C4-2B (cell line): ENCODE results near the gene SORCS2.

Experiments used
- H3K27ac ChIP-seq: fragments of 450-650 bp; 2 replicates; pipeline ENCODE4 v1.5.1; 2017
- ZFX ChIP-seq: fragments of 450-650 bp; IDR thresholded peaks from 2 replicates; pipeline ENCODE4 v1.6.1; 2017
- TF ChIP-seq, protein P1 (sequence below): fragments of 450-650 bp; conservative IDR thresholded peaks from 2 replicates; pipeline ENCODE4 v1.5.1; 2017; ENCODE audit warnings: mild to moderate bottlenecking

The SORCS2 gene

DNA sequence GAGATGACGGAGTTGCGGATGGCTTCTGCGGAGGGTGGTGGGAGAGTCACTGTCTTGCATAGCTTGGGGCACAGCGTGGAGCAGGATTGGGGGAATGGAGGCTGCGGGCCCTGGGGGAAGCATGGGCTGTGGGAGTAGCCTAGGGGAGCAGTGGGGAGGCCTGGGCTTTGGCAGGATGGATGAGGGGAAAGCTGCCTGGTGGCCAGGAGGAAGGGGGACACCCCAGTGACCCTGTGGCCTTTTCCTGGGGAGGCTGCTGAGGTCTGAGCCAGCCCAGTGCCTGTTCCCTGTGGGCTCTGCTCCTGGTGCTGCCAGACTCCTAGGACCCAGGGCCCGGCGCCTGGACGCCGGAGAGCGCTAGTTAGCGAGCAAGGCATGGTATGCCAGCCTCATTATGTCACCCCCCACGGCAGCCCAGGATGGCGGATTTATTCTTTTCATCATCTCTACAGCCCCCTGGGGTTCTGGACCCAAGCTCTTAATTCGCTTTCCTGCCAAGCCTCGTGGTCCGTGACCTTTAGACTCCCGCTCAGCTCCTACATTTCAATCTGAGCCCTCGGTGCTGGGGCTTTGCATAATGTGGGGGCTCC is 39.8 kb downstream of the SORCS2 start:
- H3K27ac ChIP-seq = no peak overlapping the region
- no peak for TF ChIP-seq ZFX
- TF ChIP-seq, protein P1, sequence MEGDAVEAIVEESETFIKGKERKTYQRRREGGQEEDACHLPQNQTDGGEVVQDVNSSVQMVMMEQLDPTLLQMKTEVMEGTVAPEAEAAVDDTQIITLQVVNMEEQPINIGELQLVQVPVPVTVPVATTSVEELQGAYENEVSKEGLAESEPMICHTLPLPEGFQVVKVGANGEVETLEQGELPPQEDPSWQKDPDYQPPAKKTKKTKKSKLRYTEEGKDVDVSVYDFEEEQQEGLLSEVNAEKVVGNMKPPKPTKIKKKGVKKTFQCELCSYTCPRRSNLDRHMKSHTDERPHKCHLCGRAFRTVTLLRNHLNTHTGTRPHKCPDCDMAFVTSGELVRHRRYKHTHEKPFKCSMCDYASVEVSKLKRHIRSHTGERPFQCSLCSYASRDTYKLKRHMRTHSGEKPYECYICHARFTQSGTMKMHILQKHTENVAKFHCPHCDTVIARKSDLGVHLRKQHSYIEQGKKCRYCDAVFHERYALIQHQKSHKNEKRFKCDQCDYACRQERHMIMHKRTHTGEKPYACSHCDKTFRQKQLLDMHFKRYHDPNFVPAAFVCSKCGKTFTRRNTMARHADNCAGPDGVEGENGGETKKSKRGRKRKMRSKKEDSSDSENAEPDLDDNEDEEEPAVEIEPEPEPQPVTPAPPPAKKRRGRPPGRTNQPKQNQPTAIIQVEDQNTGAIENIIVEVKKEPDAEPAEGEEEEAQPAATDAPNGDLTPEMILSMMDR = no peak

DNA sequence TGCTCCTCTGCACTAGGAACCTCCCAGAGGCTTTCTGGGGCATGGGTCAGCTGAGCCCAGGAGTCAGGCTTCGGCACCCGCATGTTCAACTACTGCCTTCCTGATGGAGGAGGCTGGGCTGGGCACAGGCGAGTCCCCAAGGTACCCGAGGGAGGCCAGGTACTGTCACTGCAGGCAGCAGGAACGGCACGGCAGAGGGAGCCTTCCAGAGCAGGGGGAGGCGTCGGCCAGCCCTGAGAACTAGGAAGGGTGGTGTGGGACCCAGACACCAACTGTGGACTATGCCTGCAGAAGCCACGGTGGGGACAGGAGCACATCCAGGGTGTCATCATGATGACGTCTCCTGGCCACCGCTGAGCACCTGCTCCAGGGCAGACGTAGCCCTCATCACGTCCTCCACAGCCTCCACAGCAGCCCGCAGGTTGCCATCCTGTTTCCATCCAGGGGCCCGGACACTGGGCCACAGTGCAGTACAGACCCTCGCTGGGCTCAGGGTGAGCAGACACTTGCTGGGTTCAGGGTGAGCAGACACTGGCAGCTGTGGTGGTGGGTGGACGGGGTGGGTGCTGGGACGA is 40.8 kb downstream of the SORCS2 start:
- H3K27ac ChIP-seq = no peak overlapping the region
- no peak for TF ChIP-seq ZFX
- TF ChIP-seq, protein P1 = no peak

DNA sequence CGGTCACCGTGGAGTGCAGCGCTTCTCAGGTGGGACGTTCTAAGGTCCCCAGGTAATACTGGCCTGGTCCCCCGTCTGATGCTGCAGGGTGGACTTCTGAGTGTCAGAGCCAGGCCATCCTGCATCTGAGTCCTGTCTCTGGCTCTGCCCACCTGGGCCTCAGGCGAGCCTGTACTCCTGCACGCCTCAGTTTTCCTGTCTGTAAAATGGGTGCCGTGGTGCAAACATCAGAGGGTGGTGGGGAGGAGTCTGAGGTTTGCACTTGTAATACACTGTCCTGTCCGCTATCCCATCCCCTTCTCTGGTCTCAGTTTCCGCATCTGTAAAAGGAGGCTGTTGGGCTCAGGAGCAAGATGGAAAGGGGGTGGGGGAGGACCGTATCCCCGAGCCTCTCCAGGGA is 41.3 kb downstream of the SORCS2 start:
- TF ChIP-seq, protein P1 = no peak
- TF ChIP-seq ZFX = no peak

DNA sequence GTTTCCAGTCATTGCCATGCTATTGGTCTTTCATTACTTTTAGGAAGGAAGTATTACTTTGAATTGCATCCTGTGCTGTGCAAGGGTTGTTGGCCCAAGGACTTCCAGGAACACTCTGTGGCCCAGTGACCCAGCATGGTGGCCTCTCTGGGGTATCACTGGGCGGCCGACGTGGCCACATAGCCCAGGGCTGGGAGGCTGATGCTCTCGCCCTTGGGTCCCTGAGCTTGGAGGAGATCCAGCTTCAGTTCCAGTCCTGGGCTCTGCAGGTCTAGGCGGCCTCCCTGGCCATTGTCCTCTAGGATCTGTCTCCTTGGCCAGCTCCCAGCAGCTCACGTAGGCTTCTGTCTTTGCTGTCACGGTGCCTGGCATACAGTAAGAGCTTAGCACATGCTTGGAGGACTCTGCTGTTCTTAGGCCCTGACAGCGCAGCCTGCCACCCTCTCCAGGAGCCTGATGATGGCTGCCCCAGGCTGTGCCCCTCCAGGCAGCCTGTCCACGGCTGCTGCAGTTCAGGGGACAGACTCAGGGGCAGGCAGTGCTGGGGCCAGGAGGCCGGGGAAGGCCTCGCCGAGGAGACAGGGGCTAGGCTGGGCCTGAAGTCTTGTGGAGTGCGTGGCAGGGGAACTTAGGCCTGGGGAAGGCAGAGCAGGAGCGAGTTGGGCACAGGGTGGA is 42.2 kb downstream of the SORCS2 start:
- no peak overlapping the region for H3K27ac ChIP-seq
- TF ChIP-seq, protein P1 = no peak
- TF ChIP-seq ZFX = no peak

More for the DNA sequence above, 41.3 kb downstream of the SORCS2 start:
- H3K27ac ChIP-seq = no peak overlapping the region

DNA sequence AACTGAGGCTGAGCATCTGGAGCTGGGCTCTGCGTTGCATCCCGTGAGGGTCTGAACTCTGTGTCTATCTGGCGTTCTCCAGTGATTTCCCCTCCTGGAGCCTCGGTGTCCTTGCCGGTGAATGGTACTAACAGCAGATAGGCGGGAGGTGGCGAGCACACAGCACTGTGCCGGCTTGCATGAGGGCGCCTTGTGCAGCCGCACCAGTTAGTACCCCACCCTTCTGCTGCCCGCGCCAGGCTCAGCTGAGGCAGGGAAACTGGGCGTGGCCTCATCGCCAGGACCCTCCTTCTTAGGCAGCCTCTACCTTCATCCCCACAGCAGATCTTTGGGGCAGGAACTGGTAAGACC is 42.7 kb downstream of the SORCS2 start:
- no peak for TF ChIP-seq ZFX
- no peak overlapping the region for H3K27ac ChIP-seq

DNA sequence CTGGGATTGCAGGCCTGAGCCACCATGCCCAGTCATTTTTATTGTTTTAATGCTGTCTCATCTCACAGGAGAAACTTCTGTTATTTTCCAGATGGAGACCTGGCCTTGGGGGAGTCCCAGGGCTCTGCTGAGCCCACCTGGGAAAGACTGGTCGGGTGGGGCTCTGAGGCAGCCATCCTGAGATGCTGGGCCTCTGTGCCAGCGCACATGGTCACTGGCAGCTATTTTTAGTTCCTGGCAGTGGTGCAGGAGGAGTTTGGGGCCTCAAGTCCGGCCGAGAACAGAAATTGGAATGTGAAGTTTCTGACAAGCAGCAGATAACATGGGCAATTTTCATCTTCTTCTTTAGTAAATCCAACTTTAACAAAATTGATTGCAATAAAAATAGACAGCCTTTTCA is 44.5 kb downstream of the SORCS2 start:
- no peak overlapping the region for H3K27ac ChIP-seq
- TF ChIP-seq, protein P1 = no peak
- no peak for TF ChIP-seq ZFX

DNA sequence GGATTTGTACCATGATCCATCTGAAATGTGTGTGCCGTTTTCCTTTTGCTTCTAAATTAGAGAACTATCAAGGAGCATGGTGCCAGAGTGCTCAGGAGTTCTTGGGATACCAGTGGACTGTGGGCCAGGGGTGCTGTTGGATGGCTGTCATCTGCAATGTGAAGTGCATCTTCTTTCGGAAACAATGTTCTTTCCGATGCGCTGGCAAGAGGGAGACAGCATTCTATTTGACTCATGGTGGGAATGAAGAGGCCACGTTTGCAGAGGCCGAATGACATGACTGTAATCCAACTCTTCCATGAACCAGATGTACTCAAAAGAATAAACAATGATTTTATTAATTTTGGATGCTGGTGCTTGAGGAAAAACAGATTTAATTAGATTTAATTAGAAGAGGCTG is 45.5 kb downstream of the SORCS2 start:
- TF ChIP-seq, protein P1 = no peak
- no peak for TF ChIP-seq ZFX
- no peak overlapping the region for H3K27ac ChIP-seq
